Measurements from ENCODE around the gene IDS. TPM values are rescaled to one million over a fixed set of nuclear protein-coding genes. Genes with fewer than 3 reads are reported as not detected.
A peak's percentile ranks its signal among the peaks of the same experiment; 100 is the strongest.
"Not testable (repeated sequence)": the region's sequence is repeated elsewhere in the genome, so short reads cannot be mapped to it uniquely, and the experiment has no call there.

Gene IDS
- total and polyA plus RNA-seq, 8 donors: 30.1 to 120 (median 37.7) TPM

DNA sequence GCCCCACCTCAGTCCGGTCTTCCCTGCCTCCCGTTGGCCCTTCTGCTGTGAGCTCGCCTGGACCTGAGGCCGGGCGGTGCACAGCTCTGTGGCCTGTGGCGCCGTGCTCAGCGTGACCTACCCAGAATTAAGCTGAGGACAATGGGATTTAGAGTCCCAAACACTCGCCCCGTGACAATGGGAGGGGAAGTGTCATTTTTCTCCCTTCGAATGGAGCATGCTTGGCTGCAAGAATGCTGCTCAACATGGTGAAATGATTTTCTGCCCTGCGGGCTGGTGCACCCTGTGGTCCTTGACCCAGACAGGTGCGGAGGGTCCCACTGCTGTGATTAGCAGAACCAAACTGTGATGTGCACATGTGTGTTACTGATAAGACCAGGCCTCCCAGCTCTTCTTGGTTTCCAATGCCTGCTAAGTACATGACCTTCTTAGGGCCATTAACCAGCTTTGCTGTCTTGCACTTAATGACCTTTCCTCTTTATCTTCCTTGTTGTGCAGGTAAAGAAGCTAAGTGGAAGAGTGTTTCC, 36.5 kb upstream of the IDS start:
- no peak for DNase-seq
- Histone ChIP-seq H3K4me1 (peaks cover 0 to 5% of the 10 kb centered on the region in 2 donors), H3K4me3 (peak overlapping the region; percentile 53 to 67), H3K27ac (peak overlapping the region; percentile 88 to 93), H3K9me3 (no peaks in the 10 kb centered on the region), H3K36me3 (no peaks in the 10 kb centered on the region), H3K27me3 (no peaks in the 10 kb centered on the region)
- TF ChIP-seq, protein P1, sequence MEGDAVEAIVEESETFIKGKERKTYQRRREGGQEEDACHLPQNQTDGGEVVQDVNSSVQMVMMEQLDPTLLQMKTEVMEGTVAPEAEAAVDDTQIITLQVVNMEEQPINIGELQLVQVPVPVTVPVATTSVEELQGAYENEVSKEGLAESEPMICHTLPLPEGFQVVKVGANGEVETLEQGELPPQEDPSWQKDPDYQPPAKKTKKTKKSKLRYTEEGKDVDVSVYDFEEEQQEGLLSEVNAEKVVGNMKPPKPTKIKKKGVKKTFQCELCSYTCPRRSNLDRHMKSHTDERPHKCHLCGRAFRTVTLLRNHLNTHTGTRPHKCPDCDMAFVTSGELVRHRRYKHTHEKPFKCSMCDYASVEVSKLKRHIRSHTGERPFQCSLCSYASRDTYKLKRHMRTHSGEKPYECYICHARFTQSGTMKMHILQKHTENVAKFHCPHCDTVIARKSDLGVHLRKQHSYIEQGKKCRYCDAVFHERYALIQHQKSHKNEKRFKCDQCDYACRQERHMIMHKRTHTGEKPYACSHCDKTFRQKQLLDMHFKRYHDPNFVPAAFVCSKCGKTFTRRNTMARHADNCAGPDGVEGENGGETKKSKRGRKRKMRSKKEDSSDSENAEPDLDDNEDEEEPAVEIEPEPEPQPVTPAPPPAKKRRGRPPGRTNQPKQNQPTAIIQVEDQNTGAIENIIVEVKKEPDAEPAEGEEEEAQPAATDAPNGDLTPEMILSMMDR (IDR thresholded peaks at IDR 0.05): no peak
- no peak for ATAC-seq
- intact Hi-C loops (cut with DNase I): no loop called here

DNA sequence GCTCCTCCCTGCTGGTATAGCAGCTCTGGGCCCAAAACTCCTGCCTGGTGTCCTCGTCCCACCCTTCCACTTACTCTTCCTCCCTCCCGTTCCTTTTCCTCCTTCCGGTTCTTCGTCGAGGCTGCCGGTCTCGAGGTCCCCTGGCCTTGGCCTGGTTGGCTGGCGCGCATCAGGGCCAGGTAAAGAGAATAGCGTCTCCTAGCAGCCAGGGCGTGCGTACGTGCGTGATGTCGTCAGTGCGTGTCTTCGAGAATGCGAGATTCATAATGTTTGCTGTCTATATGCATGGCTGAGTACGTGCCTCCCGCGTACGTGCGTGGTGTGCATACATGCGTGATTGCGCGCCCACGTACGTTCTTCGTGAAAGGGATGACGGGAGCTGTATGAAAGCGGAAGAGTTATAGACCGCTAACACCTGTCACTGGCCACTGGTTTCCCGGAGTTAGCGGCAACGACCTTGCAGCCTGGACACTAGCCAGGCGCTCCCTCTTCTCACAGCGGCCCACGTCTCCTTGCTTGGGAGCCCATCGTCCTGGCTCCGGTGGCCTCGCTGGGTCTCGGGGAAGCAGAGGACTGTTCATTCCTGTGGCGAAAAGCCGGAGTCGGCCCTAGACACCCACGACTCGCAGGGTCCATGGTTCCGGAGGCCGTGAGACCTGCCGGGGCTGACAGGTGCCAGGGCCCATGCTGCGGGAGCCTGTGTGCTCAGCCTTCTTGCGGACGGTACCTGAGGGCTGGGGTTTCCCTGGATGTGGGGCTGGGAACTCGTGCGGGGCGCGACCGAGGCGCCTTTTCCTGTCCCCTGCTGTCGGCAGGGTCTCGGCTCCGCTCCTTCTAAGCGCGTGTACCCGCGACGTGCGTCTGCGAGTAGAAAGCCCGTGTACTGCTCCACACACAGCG, 35.8 kb upstream of the IDS start, which contains the start of gene EOLA1:
EOLA1 (plus strand) TSS at position 392 of the 900 bp plus-strand sequence. CDS start 4,619 bp downstream, outside the sequence.
- no peaks in the 10 kb centered on the region for H3K27me3 ChIP-seq
- intact Hi-C loops (cut with DNase I): no loop called here
- H3K36me3 ChIP-seq: no peaks in the 10 kb centered on the region
- TF ChIP-seq, protein P1 (IDR thresholded peaks at IDR 0.05): no peak
- peaks cover 0 to 5% of the 10 kb centered on the region in 2 donors for H3K4me1 ChIP-seq
- peak within 1 kb of the TSS; percentile 53 to 67 for H3K4me3 ChIP-seq
- no peaks in the 10 kb centered on the region for H3K9me3 ChIP-seq
- H3K27ac ChIP-seq: peak within 1 kb of the TSS; percentile 88 to 93
- ATAC-seq (peak; percentile 62), DNase-seq (peak in 3 of 4 donors; percentile 90 to 93 (median 93))

GRCh38 chrX:149540131-149540620, 35.1 kb upstream of the IDS start:
- Histone ChIP-seq H3K4me1 (peaks cover 0 to 5% of the 10 kb centered on the region in 2 donors), H3K9me3 (no peaks in the 10 kb centered on the region), H3K27me3 (no peaks in the 10 kb centered on the region), H3K36me3 (no peaks in the 10 kb centered on the region), H3K4me3 (peak overlapping the region; percentile 53 to 67), H3K27ac (peak overlapping the region; percentile 88 to 93)
- intact Hi-C loops (cut with DNase I): no loop called here
- TF ChIP-seq, protein P1 (IDR thresholded peaks at IDR 0.05): no peak
- ATAC-seq (peak; percentile 80), DNase-seq (peak; percentile 84 to 94 (median 93))

GRCh38 chrX:149539283-149540130, 34.4 kb upstream of the IDS start:
- DNase-seq: peak; percentile 80 to 93 (median 92)
- intact Hi-C loops (cut with DNase I): no loop called here
- H3K4me3 ChIP-seq: peak overlapping the region in 1 of 2 donors; percentile 67
- ATAC-seq: peak; percentile 70
- H3K27ac ChIP-seq: peak overlapping the region; percentile 13 to 93
- no peaks in the 10 kb centered on the region for H3K36me3 ChIP-seq
- H3K4me1 ChIP-seq: peaks cover 0 to 5% of the 10 kb centered on the region in 2 donors
- TF ChIP-seq, protein P1 (IDR thresholded peaks at IDR 0.05): no peak
- no peaks in the 10 kb centered on the region for H3K9me3 ChIP-seq
- H3K27me3 ChIP-seq: no peaks in the 10 kb centered on the region

GRCh38 chrX:149537474-149537873, 32.4 kb upstream of the IDS start:
- H3K9me3 ChIP-seq; H3K4me3 ChIP-seq; H3K4me1 ChIP-seq; H3K36me3 ChIP-seq; intact Hi-C loops (cut with DNase I); ATAC-seq; DNase-seq; H3K27ac ChIP-seq; H3K27me3 ChIP-seq: not testable (repeated sequence)

DNA sequence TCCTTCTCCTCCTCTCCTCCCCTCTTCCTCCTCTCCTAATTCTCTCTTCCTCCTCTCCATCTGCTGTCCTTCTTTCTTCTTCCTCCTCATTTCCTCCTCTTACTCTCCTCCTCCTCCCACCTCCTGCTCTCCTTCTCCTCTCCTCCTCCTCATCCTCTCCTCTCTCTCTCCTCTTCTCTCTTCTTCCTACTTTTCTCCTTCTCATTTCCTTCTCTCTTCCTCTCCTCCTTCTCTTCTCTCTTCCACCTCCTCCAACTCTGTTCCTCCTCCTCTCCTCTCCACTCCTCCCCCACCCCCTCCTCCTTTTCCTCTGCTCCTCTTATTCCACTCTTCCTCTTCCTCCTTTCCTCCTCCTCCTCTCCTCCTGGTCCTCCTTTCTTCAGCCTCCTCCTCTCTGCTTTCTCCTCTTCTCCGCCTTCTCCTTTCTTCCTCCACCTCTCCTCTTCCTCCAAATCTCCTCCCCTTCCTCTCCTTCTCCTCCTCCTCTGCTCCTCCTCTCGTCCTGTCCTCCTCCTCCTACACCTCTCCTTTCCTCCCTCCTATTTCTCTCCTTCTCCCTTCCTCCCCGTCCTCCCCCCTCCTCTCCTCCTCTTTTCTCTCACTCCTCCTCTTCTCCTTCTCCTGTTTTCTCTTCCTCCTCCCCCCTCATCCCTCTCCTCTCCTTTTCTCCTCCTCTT, 30.0 kb upstream of the IDS start:
- intact Hi-C loops (cut with DNase I); ATAC-seq; H3K4me1 ChIP-seq; DNase-seq; H3K9me3 ChIP-seq; H3K27me3 ChIP-seq; H3K4me3 ChIP-seq; H3K27ac ChIP-seq; H3K36me3 ChIP-seq: not testable (repeated sequence)

GRCh38 chrX:149533999-149534398, 28.9 kb upstream of the IDS start:
- H3K4me1 ChIP-seq; H3K9me3 ChIP-seq; H3K4me3 ChIP-seq; H3K27me3 ChIP-seq; DNase-seq; ATAC-seq; intact Hi-C loops (cut with DNase I); H3K27ac ChIP-seq; H3K36me3 ChIP-seq: not testable (repeated sequence)

- H3K27me3 ChIP-seq; H3K9me3 ChIP-seq; H3K27ac ChIP-seq; H3K4me3 ChIP-seq; ATAC-seq; H3K4me1 ChIP-seq; DNase-seq; intact Hi-C loops (cut with DNase I); H3K36me3 ChIP-seq: not testable (repeated sequence)
These were observed 27.8 kb upstream of the IDS start for GRCh38 chrX:149532868-149533267.

All from left lung (tissue), 10 donors.